Measurements from ENCODE around the gene SPECC1L. TPM values are rescaled to one million over a fixed set of nuclear protein-coding genes. Genes with fewer than 3 reads are reported as not detected.

SPECC1L gene
- total RNA-seq, 1 donor from 2014 or later, result 123 TPM

- DNase-seq (ENCODE audit: low read depth, low spot score), result no peak
Measured at GRCh38 chr22:24465566-24465965, 194.9 kb downstream of the SPECC1L start.

GRCh38 chr22:24465975-24466374 lies 195.3 kb downstream of the SPECC1L start:
- Mint-ChIP-seq H3K27ac (ENCODE audit: unreplicated experiment) (no peak overlapping the region), H3K27me3 (ENCODE audit: low read depth) (no peaks in the 10 kb centered on the region)
- TF ChIP-seq CTCF (conservative IDR thresholded peaks at IDR 0.05), result no peak

More at GRCh38 chr22:24465566-24465965, 194.9 kb downstream of the SPECC1L start:
- H3K27ac Mint-ChIP-seq (ENCODE audit: unreplicated experiment), result no peak overlapping the region
- no peaks in the 10 kb centered on the region for H3K36me3 Mint-ChIP-seq (ENCODE audit: low read depth)
- H3K27me3 Mint-ChIP-seq (ENCODE audit: low read depth), result no peaks in the 10 kb centered on the region
- H3K4me3 Mint-ChIP-seq, result no peak overlapping the region
- H3K4me1 Mint-ChIP-seq, result peaks cover 19% of the 10 kb centered on the region
- TF ChIP-seq CTCF (conservative IDR thresholded peaks at IDR 0.05), result no peak
- H3K9me3 Mint-ChIP-seq, result no peaks in the 10 kb centered on the region

GRCh38 chr22:24466716-24467328 lies 196.2 kb downstream of the SPECC1L start:
- H3K9me3 Mint-ChIP-seq, result no peaks in the 10 kb centered on the region
- H3K4me3 Mint-ChIP-seq, result no peak overlapping the region
- H3K27ac Mint-ChIP-seq (ENCODE audit: unreplicated experiment), result no peak overlapping the region
- DNase-seq (ENCODE audit: low read depth, low spot score), result no peak
- TF ChIP-seq CTCF (conservative IDR thresholded peaks at IDR 0.05), result no peak
- no peaks in the 10 kb centered on the region for H3K27me3 Mint-ChIP-seq (ENCODE audit: low read depth)
- peaks cover 16% of the 10 kb centered on the region for H3K4me1 Mint-ChIP-seq
- H3K36me3 Mint-ChIP-seq (ENCODE audit: low read depth), result no peaks in the 10 kb centered on the region

More at GRCh38 chr22:24465975-24466374, 195.3 kb downstream of the SPECC1L start:
- Mint-ChIP-seq H3K36me3 (ENCODE audit: low read depth) (no peaks in the 10 kb centered on the region), H3K4me1 (peaks cover 16% of the 10 kb centered on the region), H3K9me3 (no peaks in the 10 kb centered on the region), H3K4me3 (no peak overlapping the region)
- DNase-seq (ENCODE audit: low read depth, low spot score), result no peak

GRCh38 chr22:24467340-24467739 lies 196.7 kb downstream of the SPECC1L start:
- Mint-ChIP-seq H3K4me1 (peaks cover 16% of the 10 kb centered on the region), H3K9me3 (no peaks in the 10 kb centered on the region), H3K27me3 (ENCODE audit: low read depth) (no peaks in the 10 kb centered on the region), H3K36me3 (ENCODE audit: low read depth) (no peaks in the 10 kb centered on the region), H3K27ac (ENCODE audit: unreplicated experiment) (no peak overlapping the region), H3K4me3 (no peak overlapping the region)
- no peak for TF ChIP-seq CTCF (conservative IDR thresholded peaks at IDR 0.05)
- DNase-seq (ENCODE audit: low read depth, low spot score), result no peak

Other genes starting within 250 kb of the SPECC1L start
- gene SUSD2, start 89.3 kb upstream of the SPECC1L start, total RNA-seq, result 0.37 and 0.66 TPM in 2 replicates
- 0.56 and 0.59 TPM in 2 replicates for gene GGT5, start 25.7 kb upstream of the SPECC1L start, total RNA-seq
- gene ADORA2A, start 156.8 kb downstream of the SPECC1L start, total RNA-seq, result 2.1 and 2.8 TPM in 2 replicates
- 0.20 TPM in 1 of 2 replicates, not detected in the other for gene UPB1, start 224.5 kb downstream of the SPECC1L start, total RNA-seq

All from neural crest cell (in vitro differentiated cells).